A549 (cell line): ENCODE results near the gene TPSAB1. TPM values are rescaled to one million over a fixed set of nuclear protein-coding genes. Genes with fewer than 3 reads are reported as not detected.

Source experiments
- ATAC-seq, 2 experiments: fragments of 200-7000 bp in 1 of 2; fragments of >200 bp in 1 of 2; cut with Nextera tagmentation in 1 of 2; cut with Tn5 transposase in 1 of 2; 3 replicates each; pipeline versions ENCODE4 v1.8.0 to v1.9.1; 2018 to 2020; ENCODE audit warnings: mild to moderate bottlenecking in 1 of 2, moderate library complexity in 1 of 2
- CTCF ChIA-PET: fragments of 300-600 bp; sonication (Branson Sonifier 250); formaldehyde crosslinking; extraction: SDS; loops from one replicate; lab custom pipeline; 2021; ENCODE audit warnings: antibody characterized with exemption, inconsistent platforms; lab: Yijun Ruan, JAX
- POLR2A ChIA-PET: fragments of 350-600 bp; formaldehyde crosslinking; extraction: SDS; loops from one replicate; lab custom pipeline; 2021; ENCODE audit warnings: antibody characterized with exemption, inconsistent platforms; lab: Yijun Ruan, JAX
- DNase-seq, 2 experiments: peaks; one replicate each; pipeline versions ENCODE4 v3.0.0 to v3.0.0-alpha.2; 2011 to 2016; ENCODE audit warnings: low read depth in 1 of 2, low spot score in 1 of 2
- FAIRE-seq: peaks from 2 replicates; lab custom pipeline; 2011; peaks lifted over from hg19 to GRCh38; lab: Jason Lieb, UNC
- H3K27ac ChIP-seq, 2 experiments: fragments of >200 bp; sonication (Bioruptor Twin); formaldehyde crosslinking; 3 replicates each; pipeline ENCODE4 v1.5.1; 2016 to 2017
- H3K4me1 ChIP-seq: fragments of >200 bp; sonication (Bioruptor Twin); formaldehyde crosslinking; 3 replicates; pipeline ENCODE4 v1.6.1; 2016
- H3K4me2 ChIP-seq: fragments of >200 bp; sonication (Bioruptor Twin); formaldehyde crosslinking; 3 replicates; pipeline ENCODE4 v1.6.1; 2016
- H3K4me3 ChIP-seq: fragments of >200 bp; sonication (Bioruptor Twin); formaldehyde crosslinking; 3 replicates; pipeline ENCODE4 v1.5.1; 2016
- H3K9me3 ChIP-seq: fragments of >200 bp; sonication (Bioruptor Twin); formaldehyde crosslinking; 3 replicates; pipeline ENCODE4 v1.6.1; 2016
- BCL3 ChIP-seq: fragments of >200 bp; sonication (Bioruptor Twin); formaldehyde crosslinking; IDR thresholded peaks from 3 replicates; pipeline ENCODE4 v1.6.1; 2016
- CHD4 ChIP-seq: fragments of 200-600 bp; sonication (generic); IDR thresholded peaks from 2 replicates; pipeline ENCODE4 v1.6.1; 2016; ENCODE audit warnings: antibody characterized with exemption, mild to moderate bottlenecking, borderline replicate concordance
- CTCF ChIP-seq: fragments of >200 bp; sonication (Bioruptor Twin); formaldehyde crosslinking; IDR thresholded peaks from 3 replicates; pipeline ENCODE4 v1.5.1; 2016
- E2F6 ChIP-seq: IDR thresholded peaks from 2 replicates; pipeline ENCODE4 v1.6.1; 2012; ENCODE audit warnings: low read depth, borderline replicate concordance
- ELK1 ChIP-seq: fragments of 150-350 bp; IDR thresholded peaks from 2 replicates; pipeline ENCODE4 v1.6.1; 2014; ENCODE audit warnings: low read depth, mild to moderate bottlenecking, low read length
- HOXB5 ChIP-seq: fragments of 250-450 bp; sonication (Bioruptor Pico); IDR thresholded peaks from 2 replicates; pipeline ENCODE4 v1.5.0; 2020; ENCODE audit warnings: mild to moderate bottlenecking, moderate library complexity
- KDM1A ChIP-seq: fragments of 200-600 bp; sonication (generic); IDR thresholded peaks from 2 replicates; pipeline ENCODE4 v1.6.1; 2016; ENCODE audit warnings: low read depth, mild to moderate bottlenecking
- MAX ChIP-seq: IDR thresholded peaks from 2 replicates; pipeline ENCODE4 v1.6.1; 2012
- RARB ChIP-seq: fragments of 250-450 bp; sonication (Bioruptor Pico); IDR thresholded peaks from 2 replicates; pipeline ENCODE4 v1.8.0; 2021; ENCODE audit warnings: mild to moderate bottlenecking, moderate library complexity
- REST ChIP-seq: fragments of 200-600 bp; sonication (generic); IDR thresholded peaks from 2 replicates; pipeline ENCODE4 v1.6.1; 2016; ENCODE audit warnings: antibody characterized with exemption, mild to moderate bottlenecking, moderate library complexity
- SMC3 ChIP-seq: fragments of >200 bp; sonication (Bioruptor Twin); formaldehyde crosslinking; IDR thresholded peaks from 3 replicates; pipeline ENCODE4 v1.6.1; 2018; ENCODE audit warnings: inconsistent platforms
- SREBF2 ChIP-seq: fragments of 450-650 bp; IDR thresholded peaks from 2 replicates; pipeline ENCODE4 v1.6.1; 2014; ENCODE audit warnings: mild to moderate bottlenecking, moderate library complexity
- TFCP2L1 ChIP-seq: fragments of 250-450 bp; sonication (Bioruptor Pico); IDR thresholded peaks from 2 replicates; pipeline ENCODE4 v1.5.0; 2021; ENCODE audit warnings: mild to moderate bottlenecking
- USF2 ChIP-seq: fragments of 450-650 bp; IDR thresholded peaks from 2 replicates; pipeline ENCODE4 v1.6.1; 2014; ENCODE audit warnings: antibody characterized with exemption
- ZNF302 ChIP-seq: fragments of 250-450 bp; sonication (Bioruptor Pico); IDR thresholded peaks from 2 replicates; pipeline ENCODE4 v1.9.0; 2021; ENCODE audit warnings: inconsistent platforms, mild to moderate bottlenecking, moderate library complexity
- WGBS: methylation state at CpG from one replicate; pipeline ENCODE4 v1.1.6; 2017; ENCODE audit errors: missing lambda C conversion rate; 5-methylcytosine and 5-hydroxymethylcytosine counted together
- polyA plus RNA-seq, 4 experiments: library from polyadenylated mRNA; depleted of rRNA in 3 of 4; stranded (reverse); fragments of >200 nt; fragmentation: RNase III in 1 of 4; extraction: RNeasy Plus Mini Kit Qiagen cat#74134 plus additional on column Dnase treatment in 1 of 4; gene quantifications; 2 replicates in 3 of 4; 3 replicates in 1 of 4; pipeline ENCODE4 v1.2.3, GENCODE V29; 2011 to 2017

TPSAB1 gene
- polyA plus RNA-seq, 2 of the 4 experiments (the other 2 are of a cell fraction), result not detected

- ChIA-PET CTCF (interaction anchor here (0.6 to 2.0 kb wide), 5 partner anchors 47 to 452 kb away, joined by 3 to 6 read pairs (median 4); no protein-coding TSS in a partner anchor), POLR2A (no interaction called here)
- ATAC-seq (no peak), FAIRE-seq (no peak), DNase-seq (no peak)
- Histone ChIP-seq H3K27ac (no peak overlapping the region), H3K4me3 (no peak overlapping the region), H3K9me3 (no peaks in the 10 kb centered on the region), H3K4me2 (no peak overlapping the region), H3K4me1 (no peaks in the 10 kb centered on the region)
- 93% methylated on average over 25 of the region's 25 CpGs for WGBS
- no peak for TF ChIP-seq BCL3
- no peak for TF ChIP-seq KDM1A
- TF ChIP-seq ZNF302 (CRISPR knock-in tag), result no peak
- no peak for TF ChIP-seq USF2
- no peak for TF ChIP-seq REST
- TF ChIP-seq ELK1, result no peak
- no peak for TF ChIP-seq SMC3
- no peak for TF ChIP-seq HOXB5
- no peak for TF ChIP-seq SREBF2
- TF ChIP-seq E2F6, result no peak
- TF ChIP-seq TFCP2L1 (CRISPR knock-in tag), result no peak
Observed at GRCh38 chr16:1201444-1201843, 39.1 kb upstream of the TPSAB1 start.

- Histone ChIP-seq H3K4me1 (no peaks in the 10 kb centered on the region), H3K27ac (no peak overlapping the region), H3K4me3 (no peak overlapping the region), H3K9me3 (no peaks in the 10 kb centered on the region), H3K4me2 (no peak overlapping the region)
- ATAC-seq (no peak), FAIRE-seq (no peak), DNase-seq (no peak)
- TF ChIP-seq CTCF (no peak), RARB (CRISPR knock-in tag) (no peak), MAX (no peak), SREBF2 (no peak), CHD4 (no peak)
- ChIA-PET CTCF (interaction anchor here (0.9 to 4.6 kb wide), 6 partner anchors 21 to 147 kb away, joined by 3 to 26 read pairs (median 4); no protein-coding TSS in a partner anchor), POLR2A (no interaction called here)
- WGBS, result 93% methylated on average over 13 of the region's 18 CpGs
Observed at GRCh38 chr16:1202274-1202673, 38.2 kb upstream of the TPSAB1 start.
